Measurements from ENCODE around the gene TNXB.
"Not testable (repeated sequence)": the region's sequence is repeated elsewhere in the genome, so short reads cannot be mapped to it uniquely, and the experiment has no call there.

The TNXB gene

GRCh38 chr6:32108727-32109113 is 418 bp downstream of the TNXB start:
- DNase-seq, result no peak

- DNase-seq, result no peak
Measured at GRCh38 chr6:32108094-32108627, 977 bp downstream of the TNXB start.

- no peak for DNase-seq
Measured at GRCh38 chr6:32107406-32107805, 1.7 kb downstream of the TNXB start.

GRCh38 chr6:32105433-32105832 is 3.7 kb downstream of the TNXB start:
- no peak for DNase-seq

- no peak for DNase-seq
Measured at GRCh38 chr6:32102255-32102654, 6.9 kb downstream of the TNXB start.

GRCh38 chr6:32100251-32100650 is 8.9 kb downstream of the TNXB start:
- DNase-seq, result not testable (repeated sequence)

GRCh38 chr6:32097364-32097763 is 11.8 kb downstream of the TNXB start:
- DNase-seq, result no peak

GRCh38 chr6:32096394-32097258 is 12.5 kb downstream of the TNXB start:
- DNase-seq, result no peak

GRCh38 chr6:32096087-32096393 is 13.1 kb downstream of the TNXB start:
- no peak for DNase-seq

GRCh38 chr6:32095338-32096086 is 13.6 kb downstream of the TNXB start:
- DNase-seq, result no peak

- no peak for DNase-seq
Measured at GRCh38 chr6:32092760-32093497, 16.2 kb downstream of the TNXB start.

GRCh38 chr6:32089082-32089828 is 19.9 kb downstream of the TNXB start:
- DNase-seq, result no peak

- no peak for DNase-seq
Measured at GRCh38 chr6:32088487-32089049, 20.6 kb downstream of the TNXB start.

- peak; percentile 24 for DNase-seq
Measured at GRCh38 chr6:32087574-32088486, 21.3 kb downstream of the TNXB start.

GRCh38 chr6:32086661-32087573 is 22.2 kb downstream of the TNXB start:
- DNase-seq, result no peak

GRCh38 chr6:32085759-32086459 is 23.2 kb downstream of the TNXB start:
- DNase-seq, result no peak

GRCh38 chr6:32084780-32085179 is 24.4 kb downstream of the TNXB start:
- no peak for DNase-seq

GRCh38 chr6:32083812-32084768 is 25.0 kb downstream of the TNXB start:
- DNase-seq, result no peak

Data from NCI-H526 treated with DMSO at 0.1 percent for 48 hours (cell line).